ENCODE results near the gene CRIM1. TPM values are rescaled to one million over a fixed set of nuclear protein-coding genes. Genes with fewer than 3 reads are reported as not detected.

Gene CRIM1
- total RNA-seq, 2 donors from 2014 or later: 26.7 to 26.9 TPM

DNA sequence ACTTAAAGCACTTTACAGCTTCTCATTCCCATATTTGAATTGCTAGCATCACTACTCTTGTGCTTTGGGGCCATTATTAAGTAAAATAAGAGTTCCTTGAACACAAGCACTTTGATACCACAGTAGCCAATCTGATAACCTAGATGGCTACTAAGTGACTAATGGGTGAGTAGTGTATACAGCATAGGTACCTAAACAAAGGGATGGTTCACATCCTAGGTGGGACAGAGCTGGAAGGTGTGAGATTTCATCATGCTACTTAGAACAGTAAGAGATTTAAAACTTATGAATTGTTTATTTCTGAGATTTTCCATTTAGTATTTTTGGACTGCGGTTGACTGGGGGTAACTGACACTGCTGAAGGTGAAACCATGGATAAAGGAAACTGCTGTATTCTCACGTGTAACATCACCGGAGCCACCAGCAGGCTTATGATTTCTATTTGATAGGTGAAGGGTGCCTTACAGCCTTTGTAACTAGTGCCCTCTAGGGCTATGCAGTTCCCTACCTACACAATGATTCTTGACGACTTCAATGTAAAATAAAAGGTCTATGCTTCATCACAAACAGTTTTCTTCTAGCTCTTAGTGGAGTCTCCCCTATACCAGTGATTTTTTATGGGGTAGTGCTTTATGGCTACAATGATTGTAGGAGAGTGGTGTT lies 22.1 kb upstream of the CRIM1 start:
- WGBS, 2 experiments (ENCODE audit: insufficient coverage in 1 of 2, insufficient read length in 1 of 2): 54 to 100% methylated on average over 1 to 4 of the region's 4 CpGs
- Histone ChIP-seq H3K9ac (ENCODE audit: extremely low read depth, low read length, poor library complexity, severe bottlenecking) (no peak overlapping the region), H3K36me3 (ENCODE audit: control insufficient read depth, insufficient read depth, low read length) (no peaks in the 10 kb centered on the region), H3K4me1 (ENCODE audit: control insufficient read depth, insufficient read depth, low read length) (no peaks in the 10 kb centered on the region), H3K27me3 (ENCODE audit: control insufficient read depth, insufficient read depth, low read length, poor library complexity, severe bottlenecking) (no peaks in the 10 kb centered on the region), H3K27ac (ENCODE audit: low read depth, low read length) (no peak overlapping the region), H3K9me3 (ENCODE audit: control insufficient read depth, low read length) (no peaks in the 10 kb centered on the region), H3K4me3 (ENCODE audit: low read length) (no peak overlapping the region)
- no peak overlapping the region for H3K27ac Mint-ChIP-seq
- no peak overlapping the region for H3K4me3 Mint-ChIP-seq
- H3K27me3 Mint-ChIP-seq (ENCODE audit: insufficient read depth): no peaks in the 10 kb centered on the region
- peaks cover 5% of the 10 kb centered on the region for H3K4me1 Mint-ChIP-seq
- no peaks in the 10 kb centered on the region for H3K9me3 Mint-ChIP-seq
- H3K36me3 Mint-ChIP-seq (ENCODE audit: low read depth): no peaks in the 10 kb centered on the region
- peak; percentile 68 for TF ChIP-seq CTCF (conservative IDR thresholded peaks at IDR 0.05)
- DNase-seq: no peak

DNA sequence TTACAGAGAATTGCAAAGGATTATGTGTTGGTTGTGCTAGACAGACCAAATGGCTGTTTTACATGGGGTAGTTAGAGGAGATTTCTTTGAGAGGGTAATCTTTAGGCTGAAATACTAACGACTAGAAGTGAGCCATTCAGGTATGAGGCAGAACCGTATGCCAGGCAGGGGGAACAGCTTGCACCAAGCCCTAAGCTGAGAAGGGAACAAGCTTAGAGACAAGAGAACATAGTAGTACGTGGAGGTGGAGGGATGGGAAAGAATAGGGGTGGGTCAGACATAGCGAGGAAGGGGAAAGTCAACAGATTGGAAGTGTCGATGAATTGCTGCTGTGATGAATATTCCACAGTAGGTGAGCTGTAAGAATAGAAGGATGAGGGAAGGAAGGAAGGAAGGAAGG lies 20.0 kb upstream of the CRIM1 start:
- Mint-ChIP-seq H3K27ac (no peak overlapping the region), H3K4me1 (peaks cover 2% of the 10 kb centered on the region), H3K27me3 (ENCODE audit: insufficient read depth) (no peaks in the 10 kb centered on the region), H3K4me3 (no peak overlapping the region), H3K9me3 (no peaks in the 10 kb centered on the region), H3K36me3 (ENCODE audit: low read depth) (no peaks in the 10 kb centered on the region)
- Histone ChIP-seq H3K4me1 (ENCODE audit: control insufficient read depth, insufficient read depth, low read length) (no peaks in the 10 kb centered on the region), H3K9ac (ENCODE audit: extremely low read depth, low read length, poor library complexity, severe bottlenecking) (no peak overlapping the region), H3K4me3 (ENCODE audit: low read length) (no peak overlapping the region), H3K36me3 (ENCODE audit: control insufficient read depth, insufficient read depth, low read length) (no peaks in the 10 kb centered on the region), H3K9me3 (ENCODE audit: control insufficient read depth, low read length) (no peaks in the 10 kb centered on the region), H3K27me3 (ENCODE audit: control insufficient read depth, insufficient read depth, low read length, poor library complexity, severe bottlenecking) (no peaks in the 10 kb centered on the region), H3K27ac (ENCODE audit: low read depth, low read length) (no peak overlapping the region)
- no peak for TF ChIP-seq CTCF (conservative IDR thresholded peaks at IDR 0.05)
- WGBS, 2 experiments (ENCODE audit: insufficient coverage in 1 of 2, insufficient read length in 1 of 2): 74 to 82% methylated on average over 5 of the region's 5 CpGs
- no peak for DNase-seq

GRCh38 chr2:36336321-36336720 lies 19.3 kb upstream of the CRIM1 start:
- H3K4me3 ChIP-seq (ENCODE audit: low read length): no peak overlapping the region
- Mint-ChIP-seq H3K4me1 (peaks cover 2% of the 10 kb centered on the region), H3K4me3 (no peak overlapping the region), H3K27ac (no peak overlapping the region), H3K36me3 (ENCODE audit: low read depth) (no peaks in the 10 kb centered on the region), H3K9me3 (no peaks in the 10 kb centered on the region), H3K27me3 (ENCODE audit: insufficient read depth) (no peaks in the 10 kb centered on the region)
- no peaks in the 10 kb centered on the region for H3K36me3 ChIP-seq (ENCODE audit: control insufficient read depth, insufficient read depth, low read length)
- no peak overlapping the region for H3K9ac ChIP-seq (ENCODE audit: extremely low read depth, low read length, poor library complexity, severe bottlenecking)
- 91% methylated on average over 2 of the region's 2 CpGs; no CpG with 5 or more reads in 1 of the 2 experiments for WGBS, 2 experiments (ENCODE audit: insufficient coverage in 1 of 2, insufficient read length in 1 of 2)
- H3K9me3 ChIP-seq (ENCODE audit: control insufficient read depth, low read length): no peaks in the 10 kb centered on the region
- no peak overlapping the region for H3K27ac ChIP-seq (ENCODE audit: low read depth, low read length)
- no peak for DNase-seq
- H3K27me3 ChIP-seq (ENCODE audit: control insufficient read depth, insufficient read depth, low read length, poor library complexity, severe bottlenecking): no peaks in the 10 kb centered on the region
- TF ChIP-seq CTCF (conservative IDR thresholded peaks at IDR 0.05): no peak
- no peaks in the 10 kb centered on the region for H3K4me1 ChIP-seq (ENCODE audit: control insufficient read depth, insufficient read depth, low read length)

Data from endodermal cell (in vitro differentiated cells).